Measurements from ENCODE around the gene CPSF4.
"Not testable (repeated sequence)": the region's sequence is repeated elsewhere in the genome, so short reads cannot be mapped to it uniquely, and the experiment has no call there.

The CPSF4 gene

DNA sequence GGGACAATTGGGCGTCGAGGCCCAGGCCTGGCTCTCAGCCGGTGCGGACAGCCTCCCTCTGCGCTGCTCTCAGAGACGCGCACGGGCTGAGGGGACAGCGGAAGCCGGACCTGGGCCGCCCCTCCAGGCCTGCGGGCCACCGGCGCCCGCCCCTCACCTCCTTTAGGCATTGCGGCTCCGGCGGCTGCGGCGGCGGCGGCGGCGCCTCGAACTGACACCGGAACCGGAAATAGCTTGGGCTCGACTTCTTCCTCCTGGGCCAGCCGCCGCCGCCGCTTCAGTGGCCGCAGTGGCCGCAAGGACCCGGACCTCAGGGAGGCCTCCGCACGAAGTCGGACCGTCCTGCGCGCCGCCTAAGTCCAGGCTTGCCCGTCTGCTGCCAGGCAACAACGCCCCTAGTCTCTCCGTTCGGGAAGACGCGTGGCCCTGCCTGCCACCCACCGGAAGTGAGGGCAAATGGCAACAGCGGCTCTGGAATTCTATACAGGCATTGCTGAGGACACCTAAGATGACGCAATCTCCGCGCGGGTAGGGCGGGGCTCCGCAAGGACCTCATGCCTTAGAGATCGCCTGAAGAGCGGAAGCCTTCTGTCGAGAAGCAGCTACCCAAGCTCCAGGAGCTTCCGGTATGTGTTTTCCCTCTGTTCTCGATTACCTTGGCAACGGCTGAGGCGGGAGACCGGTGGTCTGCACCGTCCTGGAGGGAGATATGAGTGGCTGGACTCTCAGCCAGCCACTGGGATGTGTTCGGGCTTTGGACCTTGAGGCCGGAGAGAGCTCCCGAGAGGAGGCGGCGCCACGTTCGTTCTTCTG lies 30.2 kb upstream of the CPSF4 start, which contains the start of the genes BUD31 and PDAP1:
BUD31 (plus strand) TSS at position 591 of the 813 bp plus-strand sequence. CDS start 2,124 bp downstream, outside the sequence.
PDAP1 (minus strand) TSS at position 219 of the 813 bp plus-strand sequence; CDS start at position 170, 49 bp downstream.
- DNase-seq (ENCODE audit: low read depth), result peak; percentile 90

DNA sequence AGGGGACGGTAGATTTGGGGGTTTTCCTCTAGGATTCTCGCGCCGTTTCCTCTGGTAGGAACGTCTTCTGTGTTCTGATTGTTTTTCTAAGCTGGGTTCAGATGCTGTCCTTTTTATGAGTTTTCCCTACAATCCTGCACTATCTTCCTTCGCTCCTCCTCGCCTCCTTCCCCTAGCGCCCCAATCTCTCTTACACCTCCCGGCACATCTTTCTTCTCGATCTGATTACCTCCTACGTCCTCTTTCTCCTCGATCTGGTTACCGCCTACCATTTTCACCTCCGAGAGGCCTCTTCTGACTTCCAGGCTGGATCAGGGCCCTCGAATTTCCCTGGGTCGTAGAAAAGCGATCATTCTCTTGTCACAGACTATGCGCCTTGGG lies 29.6 kb upstream of the CPSF4 start:
- no peak for DNase-seq (ENCODE audit: low read depth)

- DNase-seq (ENCODE audit: low read depth), result no peak
These were observed 28.9 kb upstream of the CPSF4 start for GRCh38 chr7:99409806-99410205.

DNA sequence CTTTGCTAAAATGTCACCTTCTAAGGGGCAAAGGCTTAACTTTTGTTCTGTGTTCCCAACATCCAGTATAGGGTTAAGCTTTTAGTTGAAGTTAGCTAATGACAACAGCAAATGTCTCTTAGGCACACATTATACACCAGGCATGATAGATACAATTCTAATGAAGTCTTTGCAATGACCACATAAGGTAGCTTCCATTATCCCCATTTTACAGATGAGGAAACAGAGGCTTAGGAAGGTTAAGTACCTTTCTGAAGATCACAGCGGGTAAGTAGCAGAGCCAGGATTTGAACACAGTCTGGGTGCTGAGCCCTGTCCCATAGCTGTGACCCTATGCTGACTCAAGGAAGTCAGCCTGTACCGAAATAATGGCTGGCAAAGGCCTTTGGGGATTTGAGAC lies 28.1 kb upstream of the CPSF4 start:
- no peak for DNase-seq (ENCODE audit: low read depth)

DNA sequence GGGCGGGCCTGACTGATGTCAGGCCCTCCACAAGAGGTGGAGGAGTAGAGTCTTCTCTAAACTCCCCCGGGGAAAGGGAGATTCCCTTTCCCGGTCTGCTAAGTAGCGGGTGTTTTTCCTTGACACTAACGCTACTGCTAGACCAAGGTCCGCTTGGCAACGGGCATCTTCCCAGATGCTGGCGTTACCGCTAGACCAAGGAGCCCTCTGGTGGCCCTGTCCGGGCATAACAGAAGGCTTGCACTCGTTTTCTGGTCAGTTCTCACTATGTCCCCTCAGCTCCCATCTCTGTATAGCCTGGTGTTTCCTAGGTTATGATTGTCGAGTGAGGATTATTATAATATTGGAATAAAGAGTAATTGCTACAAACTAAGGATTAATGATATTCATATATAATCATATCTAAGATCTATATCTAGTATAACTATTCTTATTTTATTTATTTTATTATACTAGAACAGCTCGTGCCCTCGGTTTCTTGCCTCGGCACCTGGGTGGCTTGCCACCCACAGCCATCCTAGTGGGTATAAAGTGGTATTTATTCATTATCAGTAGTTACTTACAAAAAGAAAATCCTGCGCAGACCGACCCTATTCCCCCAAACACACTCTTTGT lies 23.1 kb upstream of the CPSF4 start:
- DNase-seq (ENCODE audit: low read depth), result not testable (repeated sequence)

DNA sequence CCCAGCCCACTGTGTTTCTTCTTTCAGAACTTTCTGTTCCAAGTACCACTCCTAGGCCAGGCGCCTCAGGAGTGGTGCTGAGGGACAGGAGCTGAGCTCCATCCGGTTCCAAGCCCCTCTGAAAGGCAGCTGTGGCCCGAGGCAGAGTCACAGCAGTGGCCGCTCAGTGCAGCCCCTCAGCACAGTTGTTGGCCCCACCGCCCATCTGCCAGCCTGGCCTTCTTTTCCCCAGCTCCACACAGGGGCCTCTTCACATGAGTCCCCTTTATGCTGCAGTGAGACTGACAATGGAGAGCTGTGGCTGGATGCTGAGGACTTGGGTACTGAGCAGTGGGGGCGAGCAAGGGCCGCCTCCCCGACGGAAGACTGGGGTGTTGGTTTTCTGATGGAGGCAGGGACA lies 20.5 kb upstream of the CPSF4 start:
- no peak for DNase-seq (ENCODE audit: low read depth)

- no peak for DNase-seq (ENCODE audit: low read depth)
These were observed 19.3 kb upstream of the CPSF4 start for GRCh38 chr7:99419323-99420021.

DNA sequence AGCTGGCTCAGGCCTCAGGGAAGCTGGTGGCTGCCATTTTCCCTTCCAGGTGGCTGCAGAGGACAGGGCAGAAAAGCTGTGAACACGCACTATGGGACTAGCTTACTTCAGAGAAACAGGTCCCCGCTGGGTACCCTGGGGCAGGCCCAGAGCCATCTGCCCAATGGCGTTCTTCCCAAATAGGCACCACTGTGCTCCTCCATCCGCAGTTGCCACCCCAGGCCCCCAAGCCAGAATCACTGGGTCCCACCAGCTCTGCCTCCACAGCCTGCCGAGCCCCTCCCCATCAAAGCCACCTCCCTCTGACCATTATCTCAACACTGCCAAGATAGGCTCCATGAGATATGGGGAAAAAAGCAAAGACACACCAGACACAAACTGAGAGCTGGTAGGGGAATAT lies 18.5 kb upstream of the CPSF4 start:
- DNase-seq (ENCODE audit: low read depth), result no peak

- DNase-seq (ENCODE audit: low read depth), result no peak
These were observed 17.8 kb upstream of the CPSF4 start for GRCh38 chr7:99420986-99421385.

GRCh38 chr7:99422186-99422585 lies 16.6 kb upstream of the CPSF4 start:
- DNase-seq (ENCODE audit: low read depth), result no peak

DNA sequence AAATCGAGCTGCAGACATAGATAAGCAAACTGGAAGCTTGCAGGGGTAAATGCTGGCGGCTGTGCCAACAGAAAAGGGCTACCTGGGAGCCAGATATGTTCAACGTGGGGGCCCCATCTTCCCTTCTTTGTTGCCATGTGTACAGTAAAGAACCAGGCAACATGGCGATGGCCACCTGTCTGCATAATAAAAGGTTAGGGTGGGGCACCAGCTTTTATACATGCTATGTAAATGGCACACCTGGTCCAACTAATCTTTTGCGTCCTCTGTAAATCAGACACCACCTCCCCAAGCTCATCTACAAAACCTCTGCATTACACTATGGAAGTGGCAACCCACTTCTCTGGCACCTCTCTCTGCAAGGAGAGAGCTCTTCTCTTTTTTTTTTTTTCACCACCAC lies 16.1 kb upstream of the CPSF4 start:
- no peak for DNase-seq (ENCODE audit: low read depth)

DNA sequence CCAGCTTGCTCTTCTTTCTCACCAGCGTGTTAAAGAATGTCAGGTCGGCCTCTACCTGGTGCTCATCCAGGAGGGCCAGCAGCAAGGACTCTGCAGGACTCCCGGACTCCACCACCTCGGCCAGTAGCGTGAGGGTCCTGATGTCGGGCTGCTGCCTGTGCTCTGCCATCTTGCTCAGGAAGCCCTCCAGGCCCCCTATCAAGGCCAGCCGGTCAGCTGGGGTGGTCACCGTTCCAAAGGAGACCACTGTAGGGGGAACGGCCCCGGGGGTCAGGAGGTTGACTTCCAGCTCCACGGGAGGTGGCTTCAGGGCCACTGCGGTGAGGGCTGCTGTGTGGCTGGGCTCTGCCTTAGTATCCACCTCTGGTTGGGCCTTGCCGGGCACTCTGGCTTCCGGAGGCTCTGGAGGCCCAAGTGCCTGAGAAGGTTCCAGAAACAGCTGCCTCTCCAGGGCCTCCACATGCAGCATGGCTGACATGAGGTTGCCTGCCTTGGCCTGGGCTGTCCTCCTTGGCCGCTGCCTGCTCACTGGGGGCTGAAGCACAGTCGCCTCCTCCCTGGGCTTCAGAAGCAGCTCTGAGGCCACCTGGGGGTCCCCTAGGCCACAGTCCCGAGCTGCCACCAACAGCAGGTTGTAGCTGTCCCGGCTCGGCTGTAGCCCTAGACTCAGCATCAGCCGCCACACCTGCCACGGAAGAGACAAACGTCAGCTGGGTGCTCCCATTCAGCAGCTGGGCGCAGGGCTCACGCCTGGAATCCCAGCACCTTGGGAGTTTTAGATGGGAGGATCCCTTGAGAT lies 13.6 kb upstream of the CPSF4 start:
- no peak for DNase-seq (ENCODE audit: low read depth)

DNA sequence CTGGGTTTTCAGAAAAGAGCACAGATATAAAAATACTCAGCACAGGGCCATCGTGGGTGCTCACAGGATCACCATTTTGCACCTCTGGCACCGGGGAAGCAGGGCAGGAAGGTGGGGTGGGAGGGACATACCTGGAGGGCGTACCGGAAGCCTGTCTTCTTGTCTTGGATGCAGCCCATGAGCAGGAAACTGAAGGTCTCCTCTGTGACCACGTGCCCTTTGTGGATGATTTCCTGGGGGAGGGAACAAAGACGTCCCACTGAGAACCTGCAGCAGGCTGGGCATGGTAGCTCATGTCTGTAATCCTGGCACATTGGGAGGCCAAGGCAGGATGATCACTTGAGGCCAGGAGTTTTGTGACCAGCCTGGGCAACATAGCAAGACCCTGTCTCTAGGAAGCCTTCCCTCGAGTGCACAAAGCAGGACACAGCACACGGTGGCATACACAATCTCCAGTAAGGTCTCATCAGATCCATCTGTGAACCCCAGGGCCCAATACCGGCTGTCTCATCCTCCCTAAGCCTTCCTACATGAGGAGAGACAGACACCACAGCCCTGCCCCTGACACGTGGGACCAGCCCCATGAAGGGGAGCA lies 9.7 kb upstream of the CPSF4 start:
- DNase-seq (ENCODE audit: low read depth), result no peak

DNA sequence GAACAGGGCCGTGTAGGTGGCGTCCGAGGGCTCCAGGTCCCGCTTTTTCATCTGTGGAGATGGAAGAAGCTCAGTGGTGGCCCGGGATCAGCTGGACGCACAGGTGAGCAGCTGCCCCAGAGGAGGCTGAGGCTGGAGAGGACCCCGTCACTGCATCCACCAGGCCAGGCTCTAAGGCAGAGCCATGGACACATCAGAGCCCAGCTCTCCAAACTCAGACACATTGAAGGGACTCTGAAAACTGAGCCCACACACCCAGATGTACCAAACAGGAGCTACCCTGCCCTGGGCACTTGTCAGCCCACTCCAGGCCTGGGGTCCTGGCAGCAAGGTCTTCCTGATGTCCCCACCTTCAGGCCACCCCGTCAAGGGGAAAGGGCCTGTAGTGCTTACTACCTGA lies 9.0 kb upstream of the CPSF4 start:
- DNase-seq (ENCODE audit: low read depth), result no peak

DNA sequence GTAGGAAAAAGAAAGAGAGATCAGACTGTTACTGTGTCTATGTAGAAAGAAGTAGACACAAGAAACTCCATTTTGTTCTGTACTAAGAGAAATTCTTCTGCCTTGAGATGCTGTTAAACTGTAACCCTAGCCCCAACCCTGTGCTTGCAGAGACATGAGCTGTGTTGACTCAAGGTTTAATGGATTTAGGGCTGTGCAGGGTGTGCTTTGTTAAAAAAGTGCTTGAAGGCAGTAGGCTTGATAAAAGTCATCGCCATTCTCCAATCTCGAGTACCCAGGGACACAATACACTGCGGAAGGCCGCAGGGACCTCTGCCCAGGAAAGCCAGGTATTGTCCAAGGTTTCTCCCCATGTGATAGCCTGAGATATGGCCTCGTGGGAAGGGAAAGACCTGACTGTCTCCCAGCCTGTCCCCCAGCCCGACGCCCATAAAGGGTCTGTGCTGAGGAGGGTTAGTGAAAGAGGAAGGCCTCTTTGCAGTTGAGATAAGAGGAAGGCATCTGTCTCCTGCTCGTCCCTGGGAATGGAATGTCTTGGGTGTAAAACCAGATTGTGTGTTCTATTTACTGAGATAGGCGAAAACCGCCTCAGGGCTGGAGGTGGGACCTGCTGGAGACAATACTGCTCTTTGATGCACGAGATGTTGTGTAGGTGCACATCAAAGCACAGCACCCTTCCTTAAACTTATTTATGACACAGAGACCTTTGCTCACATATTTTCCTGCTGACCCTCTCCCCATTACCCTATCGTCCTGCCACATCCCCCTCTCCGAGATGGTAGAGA lies 6.8 kb upstream of the CPSF4 start:
- not testable (repeated sequence) for DNase-seq (ENCODE audit: low read depth)

GRCh38 chr7:99433158-99433557 lies 5.6 kb upstream of the CPSF4 start:
- no peak for DNase-seq (ENCODE audit: low read depth)

DNA sequence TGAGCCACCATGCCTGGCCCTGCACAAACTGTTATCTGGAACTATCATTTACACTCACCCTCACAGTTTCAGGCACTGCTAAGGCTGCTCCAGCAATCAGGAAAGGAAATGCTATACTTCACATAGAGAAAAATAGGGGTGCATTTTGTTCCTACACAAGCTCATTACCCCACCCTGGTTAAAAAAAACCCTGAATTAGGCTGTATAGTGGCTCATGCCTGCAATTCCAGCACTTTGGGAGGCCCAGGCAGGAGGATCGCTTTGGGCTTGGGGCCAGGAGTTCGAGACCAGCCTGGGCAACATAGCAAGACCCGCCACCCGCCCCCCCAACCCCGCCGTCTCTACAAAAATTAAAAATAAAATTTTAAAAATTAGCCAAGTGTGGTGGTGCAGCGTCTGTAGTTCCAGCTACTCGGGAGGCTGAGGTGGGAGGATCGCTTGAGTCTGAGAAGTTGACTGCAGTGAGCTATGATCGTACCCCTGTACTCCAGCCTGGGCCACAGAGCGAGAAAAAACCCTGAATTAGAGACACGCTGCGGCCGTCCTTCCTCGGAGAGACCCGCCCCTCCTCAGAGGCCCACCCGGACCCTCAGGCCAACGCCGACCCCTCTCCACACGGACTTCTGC lies 684 bp upstream of the CPSF4 start:
- DNase-seq (ENCODE audit: low read depth), result no peak

- no peak for DNase-seq (ENCODE audit: low read depth)
These were observed 1.5 kb downstream of the CPSF4 start for GRCh38 chr7:99440195-99440594.

GRCh38 chr7:99446096-99446495 lies 7.4 kb downstream of the CPSF4 start:
- DNase-seq (ENCODE audit: low read depth), result no peak

- no peak for DNase-seq (ENCODE audit: low read depth)
These were observed 9.2 kb downstream of the CPSF4 start for GRCh38 chr7:99447943-99448342.
